Spleen (tissue), 7 donors: ENCODE measurements around the gene ACTN1.

Experiments
- CTCF ChIP-seq, 11 experiments: fragments of 200-600 bp in 7 of 11; fragments of 450-650 bp in 4 of 11; sonication (generic) in 4 of 11; IDR thresholded peaks in 8 of 11; conservative IDR thresholded peaks in 3 of 11; 1 replicate in 7 of 11; 2 replicates in 4 of 11; pipeline versions ENCODE4 v1.4.0 to v1.8.0; 2016 to 2021; ENCODE audit warnings: antibody characterized with exemption in 11 of 11, inconsistent platforms in 4 of 11, mild to moderate bottlenecking in 1 of 11
- POLR2A ChIP-seq, 3 donors: fragments of 450-650 bp; IDR thresholded peaks; one replicate each; pipeline ENCODE4 v1.5.1; 2017; ENCODE audit warnings: antibody characterized with exemption in 3 of 3, mild to moderate bottlenecking in 1 of 3
- donor health status: DM: no; HTN: no; CAD: no; lungs with moderate emphysema.
- donor health status: DM: no; HTN: no; CAD: no.
- donor health status: DM: no; HTN: no; CAD: no.

- TF ChIP-seq CTCF (IDR thresholded peaks at IDR 0.05 in 8 of 11, conservative IDR thresholded peaks at IDR 0.05 in 3 of 11): no peak
- no peak for TF ChIP-seq POLR2A (IDR thresholded peaks at IDR 0.05)
Measured at GRCh38 chr14:69008421-69008884, 29.4 kb upstream of the ACTN1 start.
